Measurements from ENCODE around the gene ACP6. TPM values are rescaled to one million over a fixed set of nuclear protein-coding genes. Genes with fewer than 3 reads are reported as not detected.

ACP6 gene
- total RNA-seq (2021; fragmentation: NEBNext Ultra II Directional; extraction: Animal tissue kit (Norgen Biotek cat#: 25700)) = 10 to 100 TPM; 12.4 to 16.9 (median 15.3) TPM
- long read RNA-seq, full-length matches to known transcripts = 9 of 13 reads
- long read RNA-seq, partial matches to known transcripts = 2 of 13 reads
- long read RNA-seq, other reads (novel, unspliced or antisense) = 2 of 13 reads

DNA sequence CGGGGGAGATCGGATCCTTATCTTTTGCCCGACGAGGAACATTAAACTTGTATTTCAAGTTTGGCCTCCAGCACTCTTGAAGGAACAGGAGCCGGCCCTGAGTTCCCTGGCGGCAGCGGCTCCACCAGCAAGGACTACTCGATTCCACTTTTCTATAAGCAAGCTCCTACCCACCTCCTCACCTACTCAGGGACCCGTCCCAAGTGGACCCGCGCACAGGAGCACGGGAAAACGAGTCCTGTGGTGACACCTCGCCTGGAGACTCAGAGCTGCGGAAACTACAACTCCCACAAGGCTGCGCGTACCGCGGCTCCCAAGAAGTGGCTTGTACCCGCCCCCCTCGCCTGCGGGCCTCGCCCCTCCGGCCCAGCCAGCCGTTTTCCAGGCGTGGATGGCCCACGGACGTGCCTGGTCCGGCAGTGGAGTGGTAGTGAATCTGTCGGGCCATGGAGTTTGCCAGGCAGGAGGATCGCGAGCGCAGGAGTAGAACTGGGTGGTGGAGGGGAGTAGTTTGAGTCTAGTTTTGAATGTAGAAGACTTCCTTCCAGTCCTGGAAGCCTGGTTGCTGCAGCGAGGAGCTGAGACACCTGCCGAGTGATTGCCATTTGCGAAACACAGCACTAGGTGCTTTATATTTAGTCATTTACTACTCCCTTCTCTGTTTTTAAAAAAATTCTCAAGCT, at the start of gene ACP6:
Gene ACP6, minus strand, starts transcription at position 206 of the 683 bp plus-strand sequence. CDS start 476 bp downstream, outside the sequence.
- Mint-ChIP-seq H3K4me3 (peak within 1 kb of the TSS; percentile 94), H3K27me3 (ENCODE audit: insufficient read depth) (peaks cover 4% of the 10 kb centered on the region), H3K36me3 (ENCODE audit: low read depth) (no peaks in the 10 kb centered on the region), H3K9me3 (no peaks in the 10 kb centered on the region), H3K4me1 (ENCODE audit: low read depth) (peaks cover 47% of the 10 kb centered on the region), H3K27ac (peak within 1 kb of the TSS; percentile 75)
- peak; percentile 90 for DNase-seq
- no peak for TF ChIP-seq CTCF (IDR thresholded peaks at IDR 0.05)

DNA sequence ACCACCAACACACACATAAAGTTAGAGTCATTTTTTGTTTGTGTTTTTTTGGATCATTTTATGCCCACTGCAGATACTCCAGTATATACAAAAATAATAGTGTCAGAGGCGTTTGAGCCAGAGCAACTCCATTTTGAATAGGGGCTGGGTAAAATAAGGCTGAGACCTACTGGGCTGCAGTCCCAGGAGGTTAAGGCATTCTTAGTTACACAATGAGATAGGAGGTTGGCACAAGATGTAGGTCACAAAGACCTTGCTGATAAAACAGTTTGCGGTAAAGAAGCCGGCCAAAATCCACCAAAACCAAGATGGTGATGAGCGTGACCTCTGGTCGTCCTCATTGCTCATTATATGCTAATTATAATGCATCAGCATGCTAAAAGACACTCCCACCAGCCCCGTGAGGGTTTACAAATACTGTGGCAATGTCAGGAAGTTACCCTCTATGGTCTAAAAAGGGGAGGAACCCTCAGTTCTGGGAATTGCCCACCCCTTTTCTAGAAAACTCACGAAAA, 49.4 kb upstream of the ACP6 start:
- Mint-ChIP-seq H3K4me3 (no peak overlapping the region), H3K4me1 (ENCODE audit: low read depth) (no peaks in the 10 kb centered on the region), H3K36me3 (ENCODE audit: low read depth) (no peaks in the 10 kb centered on the region), H3K27me3 (ENCODE audit: insufficient read depth) (peaks cover 8% of the 10 kb centered on the region), H3K9me3 (no peaks in the 10 kb centered on the region), H3K27ac (no peak overlapping the region)
- TF ChIP-seq CTCF (IDR thresholded peaks at IDR 0.05) = no peak
- DNase-seq = no peak

DNA sequence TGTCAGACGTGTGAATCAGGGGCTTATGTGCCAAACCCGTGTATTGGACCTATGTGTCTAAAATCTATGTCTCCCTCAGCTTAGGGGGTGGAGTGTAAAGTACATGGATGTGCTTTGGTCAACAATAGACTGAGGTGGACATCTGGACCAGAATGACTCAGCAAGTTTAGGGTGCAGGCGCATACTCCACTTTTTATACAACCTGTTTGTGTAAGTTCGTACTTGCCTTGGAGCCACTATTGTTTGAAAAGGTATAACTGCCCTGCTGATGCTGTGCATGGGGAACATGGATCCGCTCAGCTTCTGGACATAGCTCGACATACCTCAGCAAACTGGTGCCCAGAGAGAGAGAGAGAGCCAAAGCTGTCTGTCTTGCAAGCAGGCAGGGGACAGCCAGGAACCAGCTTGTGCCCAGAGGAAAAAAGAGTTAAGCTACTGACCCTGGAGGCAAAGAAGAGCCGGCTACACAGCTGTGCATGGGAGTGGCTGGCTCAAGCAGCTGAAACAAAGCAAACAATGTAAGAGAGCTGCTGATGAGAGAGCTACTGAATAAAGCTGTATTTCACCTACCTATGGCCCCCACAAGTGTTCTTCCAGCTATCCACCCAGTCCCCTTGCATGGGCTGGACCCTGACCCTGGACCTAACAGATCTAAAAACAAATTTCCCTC, 48.8 kb upstream of the ACP6 start:
- TF ChIP-seq CTCF (IDR thresholded peaks at IDR 0.05) = no peak
- Mint-ChIP-seq H3K4me3 (no peak overlapping the region), H3K27me3 (ENCODE audit: insufficient read depth) (peaks cover 9% of the 10 kb centered on the region), H3K9me3 (no peaks in the 10 kb centered on the region), H3K36me3 (ENCODE audit: low read depth) (no peaks in the 10 kb centered on the region), H3K4me1 (ENCODE audit: low read depth) (no peaks in the 10 kb centered on the region), H3K27ac (no peak overlapping the region)
- no peak for DNase-seq

DNA sequence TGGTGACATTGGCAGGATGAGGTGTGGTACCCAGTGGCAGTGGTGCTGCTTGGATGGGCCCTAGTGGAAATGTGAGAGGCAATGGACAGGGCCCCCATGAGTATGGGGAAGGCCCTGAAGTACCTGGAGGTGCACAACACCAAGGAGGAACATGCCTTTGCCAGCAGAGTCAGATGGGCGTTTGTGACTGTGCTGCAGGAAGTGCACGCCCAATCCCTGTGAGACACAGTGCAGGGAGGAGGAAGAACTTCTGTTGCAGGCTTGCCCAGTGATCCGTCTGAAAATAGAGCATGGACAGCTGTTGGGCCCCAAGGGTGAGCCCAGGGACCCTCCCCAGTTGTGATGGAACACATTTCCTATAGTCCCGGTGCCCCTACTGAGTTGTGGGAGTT, 47.4 kb upstream of the ACP6 start:
- Mint-ChIP-seq H3K27me3 (ENCODE audit: insufficient read depth) (peaks cover 4% of the 10 kb centered on the region), H3K36me3 (ENCODE audit: low read depth) (no peaks in the 10 kb centered on the region), H3K4me3 (no peak overlapping the region), H3K27ac (no peak overlapping the region), H3K4me1 (ENCODE audit: low read depth) (no peaks in the 10 kb centered on the region), H3K9me3 (no peaks in the 10 kb centered on the region)
- DNase-seq = no peak
- TF ChIP-seq CTCF (IDR thresholded peaks at IDR 0.05) = no peak

DNA sequence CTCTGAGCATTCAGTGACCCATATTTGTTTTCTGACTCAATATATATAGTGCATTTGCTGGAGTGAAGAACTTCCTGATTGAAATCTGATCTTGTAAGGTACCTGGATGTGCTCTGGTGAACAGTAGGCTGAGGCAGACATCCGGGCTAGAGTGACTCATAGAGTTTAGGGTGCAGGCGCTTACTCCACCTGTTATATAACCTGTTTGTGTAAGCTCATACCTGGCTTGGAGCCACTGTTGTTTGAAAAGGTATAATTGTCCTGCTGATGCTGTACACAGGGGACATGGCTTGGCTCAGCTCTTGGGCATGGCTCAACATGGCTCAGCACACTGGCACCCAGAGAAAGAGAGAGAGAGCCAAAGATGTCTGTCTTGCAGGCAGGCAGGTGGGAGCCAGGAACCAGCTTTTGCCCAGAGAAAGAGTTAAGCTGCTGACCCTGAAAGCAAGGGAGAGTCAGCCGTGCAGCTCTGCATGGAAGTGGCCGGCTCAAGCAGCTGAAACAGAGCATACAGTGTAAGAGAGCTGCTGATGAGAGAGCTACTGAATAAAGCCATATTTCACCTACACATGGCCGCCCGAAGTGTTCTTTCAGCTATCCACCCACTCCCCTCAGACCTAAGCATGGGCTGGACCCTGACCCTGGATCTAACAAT, 46.9 kb upstream of the ACP6 start:
- H3K4me3 Mint-ChIP-seq = no peak overlapping the region
- DNase-seq = no peak
- H3K36me3 Mint-ChIP-seq (ENCODE audit: low read depth) = no peaks in the 10 kb centered on the region
- H3K4me1 Mint-ChIP-seq (ENCODE audit: low read depth) = no peaks in the 10 kb centered on the region
- TF ChIP-seq CTCF (IDR thresholded peaks at IDR 0.05) = no peak
- H3K9me3 Mint-ChIP-seq = no peaks in the 10 kb centered on the region
- H3K27me3 Mint-ChIP-seq (ENCODE audit: insufficient read depth) = peaks cover 4% of the 10 kb centered on the region
- no peak overlapping the region for H3K27ac Mint-ChIP-seq
